Measurements from ENCODE around the gene UNG. TPM values are rescaled to one million over a fixed set of nuclear protein-coding genes. Genes with fewer than 3 reads are reported as not detected.

UNG gene
- total and polyA plus RNA-seq, 9 of the 15 experiments (the other 6 are each of a cell fraction or from before 2014, with no cell fraction given), result 8.4 to 59.8 (median 41.0) TPM

GRCh38 chr12:109052414-109053323, 44.7 kb upstream of the UNG start, which contains the start of gene USP30 (continued):
- no peak for TF ChIP-seq ZNF436 (CRISPR knock-in tag; IDR thresholded peaks at IDR 0.05)
- peak; percentile 88 for TF ChIP-seq TFAP4 (CRISPR knock-in tag; IDR thresholded peaks at IDR 0.05; ENCODE audit: borderline replicate concordance)
- TF ChIP-seq MECOM (CRISPR knock-in tag; IDR thresholded peaks at IDR 0.05), result no peak; the same call in 1 of the 2 replicates
- TF ChIP-seq ATF2 (CRISPR knock-in tag; IDR thresholded peaks at IDR 0.05), result no peak
- peak; percentile 33 for TF ChIP-seq HMGN3 (IDR thresholded peaks at IDR 0.05; ENCODE audit: borderline replicate concordance, extremely low read depth, insufficient read length, low read depth, low read length)
- no peak for TF ChIP-seq ZNF174 (CRISPR knock-in tag; IDR thresholded peaks at IDR 0.05)
- no peak for TF ChIP-seq CBFA2T2 (conservative IDR thresholded peaks at IDR 0.05)
- no peak for TF ChIP-seq KDM1A (IDR thresholded peaks at IDR 0.05)
- no peak for TF ChIP-seq KLF16 (IDR thresholded peaks at IDR 0.05)
- TF ChIP-seq KAT7 (CRISPR knock-in tag; IDR thresholded peaks at IDR 0.05; ENCODE audit: borderline replicate concordance), result no peak; the same call in 1 of the 2 replicates
- 0 out of 2 replicates have a peak, but pooled peaks have one; percentile 47 for TF ChIP-seq TCF7 (IDR thresholded peaks at IDR 0.05; ENCODE audit: borderline replicate concordance)
- no peak for TF ChIP-seq NR0B1 (IDR thresholded peaks at IDR 0.05; ENCODE audit: partially characterized antibody)
- peak; percentile 82 for TF ChIP-seq ATF7 (IDR thresholded peaks at IDR 0.05)
- TF ChIP-seq RBM14 (IDR thresholded peaks at IDR 0.05; ENCODE audit: borderline replicate concordance, insufficient read depth, low read depth, low read length), result no peak
- no peak for TF ChIP-seq EGR1 (conservative IDR thresholded peaks at IDR 0.05)
- no peak for TF ChIP-seq CEBPZ (IDR thresholded peaks at IDR 0.05; ENCODE audit: borderline replicate concordance, low read depth, low read length)
- TF ChIP-seq NONO (IDR thresholded peaks at IDR 0.05; ENCODE audit: low read depth in 2 of 2, low read length in 1 of 2), result peak in 1 of 2 experiments; percentile 75; a peak in 2 of 4 replicates
- TF ChIP-seq MCM2 (IDR thresholded peaks at IDR 0.05; ENCODE audit: low read depth), result no peak

All from K562 (cell line).